HG03196 (cell line): ENCODE results near the gene RAPSN.

Source experiments
- ATAC-seq: cut with Tn5 transposase; IDR thresholded peaks from one replicate; pipeline ENCODE4 v1.9.1; 2021; ENCODE audit not compliant: unreplicated experiment

RAPSN gene

DNA sequence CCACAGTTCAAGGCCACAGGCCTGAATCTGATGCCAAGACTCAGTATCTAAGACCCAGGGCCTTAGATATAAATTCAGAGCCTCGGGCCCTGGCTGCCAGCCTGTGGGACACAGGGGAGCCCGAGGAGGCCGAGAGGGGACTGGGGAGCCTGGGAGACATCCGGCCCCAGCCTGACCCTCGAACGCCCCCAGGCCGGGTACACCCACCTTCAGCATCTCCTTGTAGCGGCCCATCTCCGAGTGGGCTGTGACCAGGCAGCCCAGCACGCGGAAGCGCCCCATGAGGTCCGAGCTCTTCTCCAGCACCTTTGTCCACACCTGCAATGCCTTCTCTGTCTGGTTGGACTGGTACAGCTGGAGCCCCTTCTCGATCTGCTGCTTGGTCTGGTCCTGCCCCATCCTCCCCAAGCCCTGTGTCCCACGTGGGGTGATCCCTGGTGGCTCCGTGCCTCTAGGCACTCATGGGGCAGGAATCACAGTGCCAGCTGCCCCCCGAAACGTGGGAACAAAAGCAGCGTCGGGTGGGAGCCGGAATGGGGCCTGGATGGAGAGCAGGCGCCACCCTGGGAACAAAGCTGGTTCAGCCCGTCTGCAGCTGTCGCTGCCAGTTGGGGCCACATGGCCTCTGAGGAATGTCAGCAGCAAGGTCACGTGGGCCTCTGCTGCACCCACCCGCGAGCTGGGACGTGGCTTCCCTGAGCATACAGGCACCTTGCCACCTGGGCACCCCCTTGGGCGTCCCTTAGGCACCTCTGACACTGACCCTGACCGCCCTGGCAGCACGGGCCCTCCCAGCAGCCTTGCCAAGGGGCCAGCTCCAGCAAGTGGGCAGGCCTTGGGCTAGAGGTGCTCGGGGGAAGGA is at the start of gene RAPSN:
TSS of gene RAPSN (minus strand) at position 571 of the 862 bp plus-strand sequence. CDS start at position 399, 172 bp downstream.
- no peak for ATAC-seq

GRCh38 chr11:47498149-47498548 is 49.2 kb upstream of the RAPSN start:
- ATAC-seq: no peak

GRCh38 chr11:47496808-47497207 is 47.9 kb upstream of the RAPSN start:
- ATAC-seq: no peak

DNA sequence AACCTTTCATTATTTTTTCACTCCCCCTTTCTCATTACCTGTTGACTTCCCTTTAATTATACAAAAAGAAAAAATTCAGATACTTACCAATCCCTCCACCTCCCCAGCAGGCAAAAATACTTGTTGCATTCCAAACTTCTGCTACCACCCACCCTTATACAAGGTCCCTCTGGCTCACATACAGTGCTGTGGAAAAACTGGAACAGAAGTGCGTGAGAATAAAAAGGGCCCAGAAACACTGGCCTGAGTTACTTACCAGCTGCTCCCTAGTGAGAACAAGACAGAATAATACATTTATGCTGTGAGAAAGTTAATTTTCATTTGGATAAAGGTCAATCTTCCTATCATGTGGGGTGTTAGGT is 46.9 kb upstream of the RAPSN start:
- no peak for ATAC-seq

DNA sequence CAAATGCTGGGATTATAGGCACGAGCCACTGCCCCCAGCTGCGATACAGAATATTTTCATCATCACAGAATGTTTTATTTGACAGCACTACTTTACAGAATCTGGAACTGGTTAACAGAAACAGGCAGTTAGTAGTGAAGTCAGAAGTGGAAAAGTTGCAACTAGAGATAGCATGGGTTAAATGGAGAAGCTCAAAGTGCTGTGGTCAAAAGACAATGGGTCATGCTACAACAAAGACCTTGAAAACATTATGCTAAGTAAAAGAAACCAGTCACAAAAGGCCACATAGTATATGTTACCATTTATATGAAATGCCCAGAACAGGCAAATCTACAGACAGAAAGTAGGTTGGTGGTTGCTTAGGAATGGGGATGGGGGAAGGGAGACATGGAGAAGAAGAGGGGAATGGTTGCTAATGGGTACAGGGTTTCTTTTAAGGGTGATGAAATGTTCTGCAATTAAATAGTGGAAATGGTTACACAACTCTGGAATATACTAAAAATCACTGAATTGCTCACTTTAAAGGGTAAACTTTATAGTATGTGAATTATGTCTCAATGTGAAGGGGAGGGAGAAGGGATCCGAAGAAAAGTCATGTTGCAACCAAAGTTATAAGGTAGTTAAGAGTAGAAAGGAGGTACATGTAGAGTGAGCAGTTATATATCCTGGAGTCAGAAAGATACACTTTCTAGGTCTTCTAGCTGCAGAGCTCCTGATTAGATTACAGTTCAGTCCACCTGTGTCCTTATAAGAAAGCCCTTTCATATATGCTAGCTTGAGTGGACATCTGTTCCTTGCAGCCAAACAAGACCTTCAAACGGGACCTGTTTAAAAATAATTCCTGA is 46.3 kb upstream of the RAPSN start:
- no peak for ATAC-seq

GRCh38 chr11:47489395-47489755 is 40.4 kb upstream of the RAPSN start:
- ATAC-seq: no peak

- ATAC-seq: no peak
These were observed 39.9 kb upstream of the RAPSN start for GRCh38 chr11:47488674-47489394.

- no peak for ATAC-seq
These were observed 39.2 kb upstream of the RAPSN start for GRCh38 chr11:47488111-47488510.

GRCh38 chr11:47487421-47487820 is 38.5 kb upstream of the RAPSN start:
- ATAC-seq: no peak

- no peak for ATAC-seq
These were observed 36.2 kb upstream of the RAPSN start for GRCh38 chr11:47485107-47485506.

DNA sequence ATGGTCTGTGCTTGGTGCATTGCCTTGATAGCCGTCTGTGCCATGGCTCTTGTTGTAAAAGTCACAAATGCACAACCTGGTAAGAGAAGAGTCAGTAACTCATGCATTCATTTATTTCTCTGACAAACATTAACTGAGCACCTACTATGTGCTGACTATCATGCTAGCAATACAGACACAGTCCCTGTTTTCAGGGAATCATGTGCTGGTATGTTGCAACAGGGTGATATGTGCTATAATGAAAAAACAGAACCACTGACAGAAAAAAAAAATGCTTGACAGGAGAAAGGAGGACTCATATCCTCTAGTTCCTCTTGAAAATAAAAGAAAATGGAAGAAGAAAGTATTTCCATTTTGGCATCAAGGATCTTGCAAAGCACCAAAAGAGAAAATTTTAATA is 34.5 kb upstream of the RAPSN start:
- ATAC-seq: no peak

DNA sequence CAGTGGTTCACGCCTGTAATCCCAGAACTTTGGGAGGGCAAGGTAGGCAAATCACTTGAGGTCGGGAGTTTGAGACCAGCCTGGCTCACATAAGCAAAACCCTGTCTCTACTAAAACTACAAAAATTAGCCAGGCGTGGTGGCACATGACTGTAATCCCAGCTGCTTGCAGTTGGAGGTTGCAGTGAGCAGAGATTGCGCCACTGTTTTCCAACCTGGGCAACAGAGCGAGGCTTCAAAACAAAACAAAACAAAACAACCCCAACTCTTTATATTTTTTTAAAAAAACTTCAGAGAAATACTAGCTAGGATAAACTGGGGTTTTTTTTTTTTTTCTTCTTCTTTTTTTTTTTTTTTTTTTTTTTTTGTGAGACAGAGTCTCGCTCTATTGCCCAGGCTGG is 31.8 kb upstream of the RAPSN start:
- no peak for ATAC-seq

GRCh38 chr11:47478651-47479329 is 29.9 kb upstream of the RAPSN start:
- no peak for ATAC-seq

DNA sequence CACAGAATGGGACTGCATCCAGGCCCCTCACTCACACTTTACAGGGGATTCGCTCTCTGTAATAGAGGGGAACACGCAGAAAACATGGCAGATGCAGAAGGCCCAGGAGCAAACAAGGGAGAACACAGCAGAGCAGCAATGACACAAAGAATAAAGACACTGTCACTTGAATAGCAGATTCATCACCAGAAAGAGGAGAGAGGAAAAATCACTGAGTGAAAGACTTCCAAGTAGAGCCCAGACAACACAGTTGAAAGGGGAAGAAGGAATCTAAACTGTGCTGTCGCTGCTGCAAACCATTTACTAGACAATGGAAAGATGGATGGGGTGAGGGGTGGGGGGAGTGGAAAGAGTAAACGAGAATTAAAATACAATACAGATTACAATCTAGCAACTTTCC is 28.8 kb upstream of the RAPSN start:
- ATAC-seq: no peak

DNA sequence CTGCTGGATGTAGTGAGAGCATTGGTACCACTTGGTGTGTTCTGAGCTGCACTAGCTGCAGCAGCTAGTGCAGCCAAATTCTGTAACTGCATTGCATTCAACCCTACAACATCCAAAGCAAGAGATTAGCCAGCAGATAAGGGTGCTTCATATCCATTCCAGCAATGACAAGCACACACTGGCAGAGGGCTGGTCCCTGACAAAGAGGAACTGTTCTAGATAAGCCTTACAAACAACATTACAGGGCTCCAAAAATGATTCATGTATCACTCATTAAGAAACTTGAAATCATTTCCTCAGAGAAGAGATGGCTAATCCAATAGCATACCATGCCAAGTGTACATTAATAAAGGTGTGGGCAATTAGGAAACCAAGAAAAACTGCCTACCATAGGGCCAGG is 28.4 kb upstream of the RAPSN start:
- ATAC-seq: no peak

- ATAC-seq: no peak
These were observed 21.7 kb upstream of the RAPSN start for GRCh38 chr11:47470671-47471070.

GRCh38 chr11:47469361-47470179 is 20.6 kb upstream of the RAPSN start:
- no peak for ATAC-seq

DNA sequence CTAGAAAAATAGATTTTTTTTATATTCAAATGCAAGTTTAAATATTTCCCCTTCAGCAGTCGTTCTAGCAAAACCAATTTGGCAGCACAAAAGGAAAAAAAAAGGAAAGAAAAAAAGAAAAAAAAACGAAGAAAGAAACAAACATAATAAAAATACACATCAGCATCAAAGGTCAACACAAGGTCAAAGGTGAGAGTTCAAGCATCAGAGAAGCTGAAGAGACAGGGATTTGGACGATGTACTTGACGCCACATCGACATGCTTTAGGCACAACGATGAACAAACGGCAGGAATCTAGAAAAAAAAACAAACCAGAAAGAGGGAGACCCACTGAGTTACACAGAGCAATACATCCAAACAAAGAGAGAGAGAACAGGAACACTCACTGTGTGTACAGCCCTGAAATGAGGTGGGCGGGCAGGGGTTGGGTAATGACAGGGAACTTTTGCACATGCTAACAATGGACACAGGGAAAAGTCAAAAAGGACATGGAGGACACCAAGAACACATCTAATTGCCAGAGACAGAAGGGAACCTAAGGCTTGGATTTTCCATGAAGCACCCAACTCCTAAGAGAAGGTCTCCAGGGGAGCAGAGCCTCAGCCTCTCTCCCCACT is 19.8 kb upstream of the RAPSN start:
- ATAC-seq: no peak

DNA sequence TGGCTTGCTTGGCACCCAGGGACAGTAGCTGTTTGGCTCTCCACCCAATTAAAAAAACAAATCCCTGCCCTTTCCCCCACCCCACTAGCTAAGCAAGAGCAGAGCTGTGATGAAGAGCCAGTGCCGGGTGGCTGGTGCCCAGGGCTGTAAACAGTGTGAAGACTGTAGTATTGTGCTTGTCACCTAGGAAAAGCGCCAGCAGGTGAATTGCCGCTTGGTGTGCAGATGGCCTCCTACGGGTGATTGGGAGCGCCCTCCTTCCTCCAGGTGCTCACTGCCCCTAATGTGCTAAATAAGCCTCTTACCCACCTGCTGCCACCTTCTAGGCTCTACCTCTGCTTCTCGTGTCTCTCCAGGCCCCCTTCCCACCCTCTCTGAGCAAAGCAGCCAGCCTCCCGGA is 18.4 kb upstream of the RAPSN start:
- no peak for ATAC-seq
